Measurements from ENCODE around the gene ZNF408. TPM values are rescaled to one million over a fixed set of nuclear protein-coding genes. Genes with fewer than 3 reads are reported as not detected.

Gene ZNF408
- total and polyA plus RNA-seq, 2 experiments from 2014 or later, result 7.8 to 10.7 TPM

DNA sequence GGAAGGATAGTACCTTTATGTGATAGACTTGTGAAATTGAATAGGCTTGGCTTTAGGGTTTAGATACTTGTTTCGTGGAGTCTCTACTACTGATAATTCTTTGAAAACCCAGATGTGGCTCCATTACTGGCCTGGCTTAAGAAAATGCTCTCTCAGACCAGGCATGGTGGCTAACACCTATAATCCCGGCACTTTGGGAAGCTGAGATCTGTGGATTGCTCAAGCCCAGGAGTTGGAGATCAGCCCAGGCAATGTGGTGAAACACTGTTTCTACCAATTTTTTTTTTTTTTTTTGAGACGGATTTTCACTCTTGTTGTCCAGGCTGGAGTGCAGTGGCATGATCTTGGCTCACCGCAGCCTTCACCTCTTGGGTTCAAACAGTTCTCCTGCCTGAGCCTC, 42.6 kb upstream of the ZNF408 start:
- Histone ChIP-seq H3K9me2 (replicated peaks; ENCODE audit: insufficient read depth) (no peaks in the 10 kb centered on the region), H3K4me2 (no peak overlapping the region), H3K4me3 (no peak overlapping the region), H2AFZ (no peak overlapping the region), H3K9me3 (ENCODE audit: low read depth) (no peaks in the 10 kb centered on the region), H3K36me3 (replicated peaks; ENCODE audit: insufficient read depth, low read depth) (peaks cover 4% of the 10 kb centered on the region), H3K27me3 (no peaks in the 10 kb centered on the region), H3K4me1 (ENCODE audit: insufficient read depth) (peaks cover 14% of the 10 kb centered on the region), H3K79me2 (peaks cover 2% of the 10 kb centered on the region), H4K20me1 (ENCODE audit: insufficient read depth, poor library complexity, severe bottlenecking) (no peaks in the 10 kb centered on the region), H3K27ac (peak overlapping the region; percentile 59)
- no peak for DNase-seq (ENCODE audit: low spot score)
- WGBS (ENCODE audit: low lambda C conversion rate, missing lambda C conversion rate), result 80% methylated on average over 4 of the region's 4 CpGs
- TF ChIP-seq CTCF (IDR thresholded peaks at IDR 0.05; ENCODE audit: poor library complexity) (no peak), EZH2 (IDR thresholded peaks at IDR 0.05; ENCODE audit: borderline replicate concordance) (no peak), EZH2phosphoT487 (IDR thresholded peaks at IDR 0.05; ENCODE audit: low read depth, severe bottlenecking, unreplicated experiment) (no peak)

DNA sequence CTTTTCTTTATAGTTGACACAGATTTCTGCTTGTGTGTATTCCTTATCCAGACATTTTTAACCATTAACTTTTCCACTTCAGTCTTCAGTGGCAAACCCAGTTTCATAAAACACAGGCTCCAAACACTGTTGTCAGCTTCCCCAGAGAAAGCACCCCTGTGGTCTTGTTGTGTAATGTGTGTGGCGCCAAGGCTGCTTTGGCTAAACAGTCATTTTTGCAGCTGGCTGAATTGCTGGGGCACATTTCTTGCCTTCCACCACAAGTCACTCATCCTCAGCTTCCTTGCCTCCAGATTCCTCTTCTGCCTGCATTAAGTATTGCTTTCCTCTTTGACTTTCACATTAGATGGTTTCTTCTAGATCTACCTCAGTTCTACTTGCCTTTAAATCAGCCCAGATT, 40.9 kb upstream of the ZNF408 start:
- H3K79me2 ChIP-seq, result peaks cover 2% of the 10 kb centered on the region
- DNase-seq (ENCODE audit: low spot score), result no peak
- peak overlapping the region; percentile 36 for H3K4me2 ChIP-seq
- no peaks in the 10 kb centered on the region for H3K9me2 ChIP-seq (replicated peaks; ENCODE audit: insufficient read depth)
- H3K36me3 ChIP-seq (replicated peaks; ENCODE audit: insufficient read depth, low read depth), result peaks cover 4% of the 10 kb centered on the region
- H3K27me3 ChIP-seq, result no peaks in the 10 kb centered on the region
- TF ChIP-seq CTCF (IDR thresholded peaks at IDR 0.05; ENCODE audit: poor library complexity) (no peak), EZH2 (IDR thresholded peaks at IDR 0.05; ENCODE audit: borderline replicate concordance) (no peak), EZH2phosphoT487 (IDR thresholded peaks at IDR 0.05; ENCODE audit: low read depth, severe bottlenecking, unreplicated experiment) (no peak)
- 78% methylated on average over 1 of the region's 1 CpG for WGBS (ENCODE audit: low lambda C conversion rate, missing lambda C conversion rate)
- no peaks in the 10 kb centered on the region for H4K20me1 ChIP-seq (ENCODE audit: insufficient read depth, poor library complexity, severe bottlenecking)
- peak overlapping the region; percentile 12 for H3K27ac ChIP-seq
- H3K9me3 ChIP-seq (ENCODE audit: low read depth), result no peaks in the 10 kb centered on the region
- H2AFZ ChIP-seq, result no peak overlapping the region
- H3K4me1 ChIP-seq (ENCODE audit: insufficient read depth), result peaks cover 14% of the 10 kb centered on the region
- no peak overlapping the region for H3K4me3 ChIP-seq

- H2AFZ ChIP-seq, result no peak overlapping the region
- H3K4me1 ChIP-seq (ENCODE audit: insufficient read depth), result peaks cover 14% of the 10 kb centered on the region
- no peak overlapping the region for H3K4me2 ChIP-seq
- H3K27me3 ChIP-seq, result no peaks in the 10 kb centered on the region
- H3K27ac ChIP-seq, result no peak overlapping the region
- no peak overlapping the region for H3K4me3 ChIP-seq
- peaks cover 2% of the 10 kb centered on the region for H3K79me2 ChIP-seq
- no peaks in the 10 kb centered on the region for H3K9me2 ChIP-seq (replicated peaks; ENCODE audit: insufficient read depth)
- no peak for TF ChIP-seq CTCF (IDR thresholded peaks at IDR 0.05; ENCODE audit: poor library complexity)
- TF ChIP-seq EZH2 (IDR thresholded peaks at IDR 0.05; ENCODE audit: borderline replicate concordance), result no peak
- no peak for TF ChIP-seq EZH2phosphoT487 (IDR thresholded peaks at IDR 0.05; ENCODE audit: low read depth, severe bottlenecking, unreplicated experiment)
- no peaks in the 10 kb centered on the region for H4K20me1 ChIP-seq (ENCODE audit: insufficient read depth, poor library complexity, severe bottlenecking)
- no peak for DNase-seq (ENCODE audit: low spot score)
- no peaks in the 10 kb centered on the region for H3K9me3 ChIP-seq (ENCODE audit: low read depth)
- H3K36me3 ChIP-seq (replicated peaks; ENCODE audit: insufficient read depth, low read depth), result peaks cover 4% of the 10 kb centered on the region
Observed at GRCh38 chr11:46661836-46662235, 39.0 kb upstream of the ZNF408 start.

DNA sequence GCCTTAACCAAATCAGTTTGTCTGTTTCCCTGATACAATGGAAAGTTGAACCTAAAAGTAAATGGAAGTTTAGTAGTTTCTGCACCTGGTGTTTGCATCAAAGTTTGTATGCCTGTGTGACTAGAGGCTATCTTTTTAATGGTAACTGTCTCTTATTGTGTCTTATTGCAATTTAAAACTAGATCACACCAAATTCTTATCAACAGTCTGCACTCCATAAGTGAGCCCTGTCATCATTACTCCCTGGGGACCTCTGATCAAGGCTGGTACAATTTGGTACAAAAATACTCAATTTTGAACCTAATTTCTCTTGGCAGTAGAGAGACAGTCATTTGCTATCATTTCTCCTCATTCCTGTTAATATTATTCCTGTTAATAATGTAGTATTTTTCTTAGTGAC, 38.5 kb upstream of the ZNF408 start:
- peaks cover 14% of the 10 kb centered on the region for H3K4me1 ChIP-seq (ENCODE audit: insufficient read depth)
- no peaks in the 10 kb centered on the region for H3K9me2 ChIP-seq (replicated peaks; ENCODE audit: insufficient read depth)
- no peak overlapping the region for H3K4me3 ChIP-seq
- no peaks in the 10 kb centered on the region for H3K9me3 ChIP-seq (ENCODE audit: low read depth)
- H3K36me3 ChIP-seq (replicated peaks; ENCODE audit: insufficient read depth, low read depth), result peaks cover 4% of the 10 kb centered on the region
- H3K27ac ChIP-seq, result no peak overlapping the region
- H3K79me2 ChIP-seq, result peaks cover 2% of the 10 kb centered on the region
- DNase-seq (ENCODE audit: low spot score), result no peak
- H3K27me3 ChIP-seq, result no peaks in the 10 kb centered on the region
- no peak for TF ChIP-seq EZH2phosphoT487 (IDR thresholded peaks at IDR 0.05; ENCODE audit: low read depth, severe bottlenecking, unreplicated experiment)
- no peak for TF ChIP-seq EZH2 (IDR thresholded peaks at IDR 0.05; ENCODE audit: borderline replicate concordance)
- no peak for TF ChIP-seq CTCF (IDR thresholded peaks at IDR 0.05; ENCODE audit: poor library complexity)
- H2AFZ ChIP-seq, result no peak overlapping the region
- H3K4me2 ChIP-seq, result no peak overlapping the region
- no peaks in the 10 kb centered on the region for H4K20me1 ChIP-seq (ENCODE audit: insufficient read depth, poor library complexity, severe bottlenecking)
